ENCODE data around the gene PLA2G2A.
"Not testable (repeated sequence)": the region's sequence is repeated elsewhere in the genome, so short reads cannot be mapped to it uniquely, and the experiment has no call there.

PLA2G2A gene

GRCh38 chr1:19971664-19972063, 7.8 kb downstream of the PLA2G2A start:
- no peak for DNase-seq

DNA sequence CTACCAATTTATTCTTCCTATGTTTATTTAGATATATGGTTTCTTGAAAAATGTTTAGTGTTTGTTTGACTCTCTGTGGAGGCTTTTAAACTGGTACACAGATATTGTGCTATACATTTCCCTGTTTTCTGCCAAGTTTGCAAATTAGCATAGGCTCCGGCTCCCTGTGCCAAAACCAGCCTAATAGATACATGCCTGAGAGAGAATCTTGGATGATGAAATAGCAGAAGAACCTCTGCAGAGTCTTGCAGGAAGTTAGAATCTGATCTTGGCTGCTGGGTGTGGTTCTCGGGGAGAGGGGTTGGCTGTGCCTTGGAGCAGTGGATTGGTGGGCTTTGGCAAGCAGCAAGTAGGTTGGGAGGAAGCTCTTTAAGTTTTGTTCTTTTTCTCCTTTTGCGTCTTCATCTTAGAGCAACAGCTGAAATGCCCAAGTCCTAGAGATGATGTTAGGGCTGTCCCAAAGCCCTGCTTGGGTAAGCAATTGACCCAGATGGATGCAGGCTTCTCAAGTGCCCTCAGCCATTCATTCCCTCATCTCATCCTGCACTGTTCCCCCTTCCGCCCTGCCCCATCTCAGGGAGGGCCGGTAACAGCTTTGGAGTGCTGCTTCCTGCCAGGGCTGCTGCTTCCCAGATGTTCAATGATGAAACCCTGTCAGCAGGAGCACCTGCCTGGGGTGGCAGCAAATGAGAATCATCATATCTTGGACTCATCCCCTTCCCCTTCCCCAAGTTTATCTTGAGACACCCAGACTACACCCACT, 9.3 kb downstream of the PLA2G2A start:
- no peak for DNase-seq

DNA sequence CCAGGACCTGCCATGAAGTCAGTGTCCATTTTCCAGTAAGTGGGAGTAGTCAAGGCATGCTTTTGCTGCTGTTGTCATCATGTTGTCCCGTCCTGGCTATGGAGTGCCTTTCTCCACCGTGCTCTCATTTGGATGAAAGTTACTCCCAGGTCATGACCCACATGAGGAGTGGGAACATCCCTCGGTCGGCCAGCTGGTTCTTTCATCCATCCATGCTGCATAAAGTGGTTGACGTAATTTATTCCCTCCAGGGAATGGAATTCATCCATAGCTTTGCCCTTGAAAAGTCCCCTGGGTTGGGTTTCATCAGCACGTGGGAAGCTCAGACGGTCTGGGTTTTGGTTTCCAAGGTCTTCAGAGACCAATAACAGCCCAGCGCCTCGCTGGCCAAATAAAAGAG, 11.6 kb downstream of the PLA2G2A start:
- DNase-seq = no peak

DNA sequence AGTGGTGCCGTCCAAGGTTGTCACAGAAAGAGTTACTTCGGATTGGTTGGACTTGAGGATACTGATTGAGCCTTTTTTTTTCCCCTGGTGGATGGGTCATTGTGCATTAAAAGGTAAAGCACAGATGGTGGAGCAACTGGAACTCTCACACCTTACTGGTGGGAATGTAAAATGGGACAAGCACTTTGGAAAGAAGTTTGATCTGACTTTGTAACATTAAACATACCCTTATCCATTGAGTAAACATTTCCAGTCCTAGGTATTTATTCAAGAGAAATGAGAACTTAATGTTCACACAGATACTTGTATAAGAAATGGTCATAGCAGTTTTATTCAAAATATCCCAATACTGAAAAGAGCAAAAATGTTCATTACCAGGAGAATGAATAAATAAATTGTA, 14.9 kb downstream of the PLA2G2A start:
- DNase-seq = no peak

GRCh38 chr1:19963636-19964035, 15.8 kb downstream of the PLA2G2A start:
- DNase-seq = no peak

DNA sequence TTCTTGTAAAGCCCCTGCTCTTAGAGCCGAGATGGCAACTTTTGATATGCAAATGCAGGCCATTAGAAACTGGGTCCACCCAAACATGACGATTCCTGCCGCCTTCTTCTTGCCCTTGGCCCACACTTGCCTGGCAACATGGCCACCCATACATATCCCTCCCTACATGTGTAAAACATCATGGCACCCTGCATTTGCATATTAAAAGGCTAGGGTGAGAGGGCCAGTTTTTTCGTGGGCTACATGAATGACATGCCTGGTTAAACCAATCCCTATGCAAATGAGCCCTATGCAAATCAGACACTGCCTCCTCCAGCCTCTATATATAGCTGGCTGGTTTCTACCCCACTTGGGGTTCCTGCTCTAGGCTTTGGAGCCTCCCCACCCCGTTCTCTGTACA, 18.8 kb downstream of the PLA2G2A start:
- DNase-seq = no peak

DNA sequence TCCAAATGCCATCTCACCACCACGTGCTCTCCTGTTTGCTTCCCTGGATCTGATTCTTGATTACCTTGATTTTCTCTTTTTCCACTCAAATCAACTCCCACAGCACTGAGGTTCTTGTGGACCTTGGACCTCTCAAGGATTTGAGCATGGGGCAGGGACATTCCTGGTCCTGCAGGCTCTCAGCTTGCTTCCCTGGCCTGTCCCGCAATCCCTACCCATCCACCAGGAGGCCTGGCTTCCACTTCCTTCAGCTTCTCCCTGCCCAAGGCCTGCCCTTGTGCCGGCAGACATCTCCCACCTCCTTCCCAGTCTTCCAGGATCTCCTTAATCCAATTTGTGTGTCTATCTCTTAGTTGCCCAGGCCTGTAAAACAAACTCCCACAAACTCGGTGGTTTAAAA, 21.6 kb downstream of the PLA2G2A start:
- no peak for DNase-seq

DNA sequence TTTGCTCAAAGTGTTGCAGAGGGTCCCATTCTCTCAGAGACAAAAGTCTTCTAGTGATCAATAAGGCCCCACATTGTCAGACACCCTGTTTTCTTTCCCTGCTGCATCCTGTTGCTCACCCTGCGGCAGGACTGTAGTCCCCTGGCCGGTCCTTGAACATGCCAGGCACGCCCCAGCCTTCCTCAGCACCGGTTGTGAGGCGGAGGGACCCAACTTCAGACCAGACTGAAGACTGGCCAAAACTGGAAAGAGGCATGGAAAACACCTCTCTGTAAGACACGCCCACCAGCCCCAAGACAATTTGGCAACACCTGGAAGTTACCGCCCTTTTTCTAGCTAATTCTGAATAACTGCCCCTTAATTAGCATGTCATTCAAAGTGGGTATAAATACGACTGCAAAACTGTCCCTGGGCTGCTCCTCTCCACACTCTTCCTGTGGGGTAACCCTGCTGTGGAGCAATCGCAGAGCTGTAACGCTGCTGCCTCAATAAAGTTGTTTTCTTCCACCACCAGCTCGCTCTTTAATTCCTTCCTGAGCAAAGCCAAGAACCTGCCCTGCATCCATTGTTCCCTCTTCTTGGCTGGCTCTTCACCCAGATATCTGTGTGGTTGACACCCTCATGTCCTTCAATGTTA, 23.8 kb downstream of the PLA2G2A start:
- no peak for DNase-seq

- DNase-seq = no peak
Observed at GRCh38 chr1:19954059-19954458, 25.4 kb downstream of the PLA2G2A start.

DNA sequence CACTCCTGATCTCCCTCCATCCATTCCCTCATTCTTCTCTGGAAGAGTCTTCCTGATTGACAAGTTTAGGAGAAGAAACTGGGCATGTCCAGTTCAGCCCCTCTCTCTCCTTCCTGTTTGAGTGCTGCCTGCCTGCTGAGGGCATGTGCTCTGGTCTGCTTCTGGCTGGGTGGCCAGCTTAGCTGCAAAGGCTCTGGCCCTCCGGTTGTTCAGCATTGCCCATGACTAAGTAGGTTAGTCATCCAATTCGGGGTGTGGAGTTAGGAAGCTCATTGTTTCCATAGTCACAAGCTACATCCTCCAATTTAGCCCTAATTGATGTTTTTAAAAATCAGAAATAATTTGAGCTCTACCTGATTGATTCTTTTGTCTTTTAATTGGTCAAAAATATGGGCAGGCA, 30.4 kb downstream of the PLA2G2A start:
- DNase-seq = no peak

DNA sequence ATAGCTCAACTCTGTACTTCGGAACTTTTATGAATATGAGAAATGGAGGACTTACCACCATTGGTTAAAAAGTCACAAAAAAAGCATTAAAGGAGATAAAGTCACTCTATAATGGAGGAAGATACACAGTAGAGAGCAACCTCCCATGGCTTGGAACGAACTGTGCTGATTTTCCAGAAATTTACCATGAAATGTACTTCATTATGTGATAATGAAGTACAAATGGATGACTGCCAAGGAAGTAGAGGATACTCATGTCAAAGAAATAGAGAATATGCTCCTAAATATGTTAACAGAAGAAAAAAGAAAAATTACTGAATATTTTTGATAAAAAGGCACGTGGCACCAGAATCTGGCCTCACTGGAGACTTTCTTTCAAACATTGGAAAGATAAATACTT, 32.4 kb downstream of the PLA2G2A start:
- DNase-seq = no peak

DNA sequence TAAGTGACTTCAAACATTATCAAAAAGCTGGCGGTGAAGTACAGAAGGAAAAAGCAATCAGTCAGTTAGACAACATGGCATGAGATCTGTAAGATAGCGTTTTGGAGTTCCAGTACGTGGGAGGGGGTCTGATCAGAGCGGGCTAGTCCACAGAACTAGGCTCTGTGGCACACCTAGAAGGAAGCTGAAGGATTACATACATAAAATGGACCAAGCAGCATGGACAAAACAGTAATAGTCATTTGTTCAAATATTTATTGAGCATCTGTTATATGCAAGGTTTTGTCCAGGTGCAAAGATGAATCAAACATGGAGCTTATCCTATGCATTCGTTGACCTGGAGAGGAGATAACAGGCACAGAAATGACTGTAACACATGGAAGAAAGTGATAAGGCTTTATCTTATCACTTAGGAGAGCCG, 33.1 kb downstream of the PLA2G2A start:
- no peak for DNase-seq

GRCh38 chr1:19945914-19946313, 33.5 kb downstream of the PLA2G2A start:
- DNase-seq = no peak

GRCh38 chr1:19942657-19943056, 36.8 kb downstream of the PLA2G2A start:
- DNase-seq = no peak

GRCh38 chr1:19942088-19942487, 37.3 kb downstream of the PLA2G2A start:
- DNase-seq = no peak

GRCh38 chr1:19941206-19941568, 38.2 kb downstream of the PLA2G2A start:
- no peak for DNase-seq

- DNase-seq = no peak
Observed at GRCh38 chr1:19940486-19941205, 38.8 kb downstream of the PLA2G2A start.

DNA sequence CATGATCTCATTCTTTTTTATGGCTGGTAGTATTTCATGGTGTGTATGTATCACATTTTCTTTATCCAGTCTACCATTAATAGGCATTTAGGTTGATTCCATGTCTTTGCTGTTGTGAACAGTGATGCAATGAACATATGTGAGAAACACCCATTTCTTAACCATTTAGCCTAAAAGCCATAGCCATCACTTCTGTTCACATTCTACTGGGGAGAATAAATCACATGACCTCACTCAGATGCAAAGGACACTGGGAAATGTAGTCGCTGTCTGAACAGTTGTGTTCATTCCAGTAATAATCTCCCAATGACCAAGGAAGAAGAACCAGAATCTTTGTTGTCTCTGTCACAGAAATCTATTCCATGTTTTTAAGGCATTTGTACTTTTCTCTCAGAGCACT, 40.9 kb downstream of the PLA2G2A start:
- DNase-seq = no peak

DNA sequence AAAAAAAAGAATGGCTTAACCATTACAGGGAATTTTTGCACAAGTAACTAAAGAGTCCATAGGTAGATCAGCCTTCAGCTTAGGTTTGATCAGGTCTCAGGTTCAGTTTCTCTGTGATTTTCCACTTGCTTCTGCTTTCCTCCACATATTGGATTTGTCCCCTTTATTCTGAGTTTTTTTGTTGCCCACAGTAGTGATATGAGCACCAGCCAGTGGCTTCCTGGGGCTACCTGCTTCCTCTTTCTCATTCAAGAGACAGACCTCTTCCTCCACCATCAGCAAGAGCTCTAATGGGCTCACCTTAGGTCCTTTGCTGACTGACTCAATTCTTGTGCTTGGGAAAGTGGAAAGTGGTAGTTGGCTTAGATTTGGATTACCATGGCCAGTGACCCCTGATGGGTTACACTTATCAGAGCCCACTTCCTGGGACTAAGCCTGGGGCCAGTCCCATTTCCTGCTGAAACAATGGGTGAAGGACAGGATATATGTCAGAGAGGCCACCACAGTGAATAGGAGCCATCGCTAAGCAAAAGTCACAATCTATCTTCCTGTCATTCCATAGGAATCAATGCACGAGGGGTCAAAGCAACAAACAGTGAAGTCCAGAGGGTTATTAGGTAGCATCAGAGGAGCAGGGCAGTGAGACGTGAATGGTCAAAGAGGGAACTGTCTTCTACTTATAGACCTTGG, 43.2 kb downstream of the PLA2G2A start:
- DNase-seq = no peak

GRCh38 chr1:19934336-19934735, 45.1 kb downstream of the PLA2G2A start:
- DNase-seq = no peak

DNA sequence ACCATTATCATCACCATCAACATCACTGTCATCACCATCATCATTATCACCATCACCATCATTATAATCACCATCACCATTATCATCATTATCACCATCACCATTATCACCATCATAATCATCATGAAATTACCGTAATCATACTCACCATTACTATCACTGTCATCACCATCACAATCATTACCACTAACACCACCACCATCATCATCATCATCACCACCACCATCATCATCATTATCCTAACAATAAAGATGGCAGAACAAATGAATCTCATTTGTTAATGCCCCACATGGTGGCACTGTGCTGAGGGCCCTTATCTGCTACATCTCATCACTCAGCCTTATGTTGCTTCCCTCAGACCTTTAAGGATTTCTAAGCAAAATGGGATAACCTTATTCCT, 46.6 kb downstream of the PLA2G2A start:
- DNase-seq = no peak

DNA sequence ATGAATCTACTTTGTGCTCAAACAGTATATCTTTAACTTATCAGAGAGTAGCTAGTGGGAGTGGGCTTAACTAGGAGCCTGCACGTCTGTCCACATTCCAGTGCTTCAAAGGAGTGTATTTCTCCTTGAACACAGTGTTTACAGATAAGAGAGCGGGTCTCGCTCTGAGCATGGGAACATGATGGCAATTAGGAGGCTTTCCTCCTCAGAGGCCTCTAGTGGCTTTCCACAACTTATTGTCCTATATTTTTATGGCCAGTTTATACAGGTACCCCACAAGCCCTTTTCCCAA, 52.3 kb downstream of the PLA2G2A start:
- DNase-seq = not testable (repeated sequence)

DNA sequence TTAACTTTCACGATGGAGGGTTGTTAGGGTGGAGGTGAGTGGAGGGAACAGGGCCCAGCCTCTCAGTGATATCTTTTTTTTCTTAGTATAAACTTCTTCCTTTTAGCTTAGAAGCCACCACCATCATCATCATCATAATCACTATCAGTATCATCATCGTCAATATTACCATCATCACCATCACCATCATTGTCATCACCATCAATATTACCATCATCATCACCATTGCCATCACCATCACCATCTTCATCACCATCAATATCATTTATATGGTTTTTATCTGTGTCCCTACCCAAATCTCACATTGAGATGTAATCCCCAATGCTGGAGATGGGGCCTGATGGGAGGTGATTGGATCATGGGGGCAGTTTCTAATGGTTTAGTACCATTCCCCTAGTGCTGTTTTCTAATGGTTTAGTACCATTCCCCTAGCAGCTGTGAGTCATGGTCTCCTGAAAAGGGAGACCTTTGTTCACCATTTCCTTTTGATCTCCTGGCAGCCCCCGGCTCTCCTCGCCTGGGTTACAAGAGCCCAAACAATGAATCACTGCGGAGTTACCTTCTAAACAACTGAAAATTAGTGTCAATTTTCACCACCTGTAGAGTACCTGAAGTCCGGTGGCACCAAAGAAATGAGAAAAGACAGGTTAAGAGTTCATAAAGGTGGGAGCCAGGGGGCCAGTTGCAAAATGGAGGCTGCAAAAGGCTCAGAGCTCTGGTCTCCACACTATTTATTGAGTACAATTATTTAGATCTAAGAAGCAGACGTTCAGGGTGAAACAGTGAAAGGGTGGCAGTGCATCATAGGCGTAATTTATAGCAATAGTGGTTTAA, 52.9 kb downstream of the PLA2G2A start:
- no peak for DNase-seq

Data from GDM1 (cell line).